ENCODE data around the gene RIMS1.

Gene RIMS1

GRCh38 chr6:72414657-72415056 is 528.3 kb downstream of the RIMS1 start:
- no peak overlapping the region for H3K27ac ChIP-seq

DNA sequence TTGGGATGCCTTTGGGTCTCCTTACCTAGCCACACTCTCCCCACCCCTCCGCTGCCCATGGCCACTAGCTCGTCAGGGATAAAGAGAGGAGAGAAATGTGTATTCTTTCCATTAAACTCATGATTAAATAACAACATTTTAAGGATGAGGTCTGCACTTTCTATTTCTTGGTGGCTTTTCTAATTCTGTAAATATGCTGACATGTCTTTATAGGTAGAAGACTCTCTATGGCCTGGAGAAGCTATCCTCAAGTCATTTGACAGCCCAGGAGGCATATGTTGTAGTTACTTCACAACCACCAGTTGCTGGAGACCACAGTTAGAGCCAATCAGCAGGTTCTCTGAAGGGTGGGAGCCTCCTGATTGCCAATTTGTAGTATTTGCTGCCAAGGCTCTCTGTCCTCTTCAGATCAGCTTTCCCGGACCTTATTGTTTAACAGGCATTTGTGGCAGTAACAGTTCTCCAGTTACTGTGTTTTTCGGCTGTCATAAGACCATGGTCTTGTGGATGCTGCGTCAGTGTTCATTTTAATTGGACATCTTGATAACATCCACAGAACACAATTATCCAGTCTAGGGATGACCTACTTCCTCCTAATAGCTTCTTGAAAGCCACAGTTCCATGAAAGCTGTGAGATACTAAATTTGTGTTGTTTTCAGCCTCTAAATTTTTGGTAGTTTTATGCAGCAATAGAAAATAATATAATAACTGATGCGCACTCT is 530.6 kb downstream of the RIMS1 start:
- TF ChIP-seq ZFX (IDR thresholded peaks at IDR 0.05; ENCODE audit: borderline replicate concordance), result no peak
- TF ChIP-seq, protein P1, sequence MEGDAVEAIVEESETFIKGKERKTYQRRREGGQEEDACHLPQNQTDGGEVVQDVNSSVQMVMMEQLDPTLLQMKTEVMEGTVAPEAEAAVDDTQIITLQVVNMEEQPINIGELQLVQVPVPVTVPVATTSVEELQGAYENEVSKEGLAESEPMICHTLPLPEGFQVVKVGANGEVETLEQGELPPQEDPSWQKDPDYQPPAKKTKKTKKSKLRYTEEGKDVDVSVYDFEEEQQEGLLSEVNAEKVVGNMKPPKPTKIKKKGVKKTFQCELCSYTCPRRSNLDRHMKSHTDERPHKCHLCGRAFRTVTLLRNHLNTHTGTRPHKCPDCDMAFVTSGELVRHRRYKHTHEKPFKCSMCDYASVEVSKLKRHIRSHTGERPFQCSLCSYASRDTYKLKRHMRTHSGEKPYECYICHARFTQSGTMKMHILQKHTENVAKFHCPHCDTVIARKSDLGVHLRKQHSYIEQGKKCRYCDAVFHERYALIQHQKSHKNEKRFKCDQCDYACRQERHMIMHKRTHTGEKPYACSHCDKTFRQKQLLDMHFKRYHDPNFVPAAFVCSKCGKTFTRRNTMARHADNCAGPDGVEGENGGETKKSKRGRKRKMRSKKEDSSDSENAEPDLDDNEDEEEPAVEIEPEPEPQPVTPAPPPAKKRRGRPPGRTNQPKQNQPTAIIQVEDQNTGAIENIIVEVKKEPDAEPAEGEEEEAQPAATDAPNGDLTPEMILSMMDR (IDR thresholded peaks at IDR 0.05), result no peak
- no peak overlapping the region for H3K27ac ChIP-seq

More at GRCh38 chr6:72414657-72415056, 528.3 kb downstream of the RIMS1 start:
- TF ChIP-seq, protein P1 (IDR thresholded peaks at IDR 0.05), result no peak
- no peak for TF ChIP-seq ZFX (IDR thresholded peaks at IDR 0.05; ENCODE audit: borderline replicate concordance)

- H3K27ac ChIP-seq, result no peak overlapping the region
- TF ChIP-seq, protein P1 (IDR thresholded peaks at IDR 0.05), result no peak
- no peak for TF ChIP-seq ZFX (IDR thresholded peaks at IDR 0.05; ENCODE audit: borderline replicate concordance)
Observed at GRCh38 chr6:72417759-72418158, 531.4 kb downstream of the RIMS1 start.

- no peak for TF ChIP-seq ZFX (IDR thresholded peaks at IDR 0.05; ENCODE audit: borderline replicate concordance)
- TF ChIP-seq, protein P1 (IDR thresholded peaks at IDR 0.05), result no peak
Observed at GRCh38 chr6:72418495-72418894, 532.1 kb downstream of the RIMS1 start.

GRCh38 chr6:72419966-72420365 is 533.6 kb downstream of the RIMS1 start:
- no peak overlapping the region for H3K27ac ChIP-seq
- TF ChIP-seq, protein P1 (IDR thresholded peaks at IDR 0.05), result no peak
- TF ChIP-seq ZFX (IDR thresholded peaks at IDR 0.05; ENCODE audit: borderline replicate concordance), result no peak

More at GRCh38 chr6:72418495-72418894, 532.1 kb downstream of the RIMS1 start:
- H3K27ac ChIP-seq, result no peak overlapping the region

GRCh38 chr6:72420409-72420808 is 534.1 kb downstream of the RIMS1 start:
- H3K27ac ChIP-seq, result no peak overlapping the region
- TF ChIP-seq, protein P1 (IDR thresholded peaks at IDR 0.05), result no peak
- no peak for TF ChIP-seq ZFX (IDR thresholded peaks at IDR 0.05; ENCODE audit: borderline replicate concordance)

DNA sequence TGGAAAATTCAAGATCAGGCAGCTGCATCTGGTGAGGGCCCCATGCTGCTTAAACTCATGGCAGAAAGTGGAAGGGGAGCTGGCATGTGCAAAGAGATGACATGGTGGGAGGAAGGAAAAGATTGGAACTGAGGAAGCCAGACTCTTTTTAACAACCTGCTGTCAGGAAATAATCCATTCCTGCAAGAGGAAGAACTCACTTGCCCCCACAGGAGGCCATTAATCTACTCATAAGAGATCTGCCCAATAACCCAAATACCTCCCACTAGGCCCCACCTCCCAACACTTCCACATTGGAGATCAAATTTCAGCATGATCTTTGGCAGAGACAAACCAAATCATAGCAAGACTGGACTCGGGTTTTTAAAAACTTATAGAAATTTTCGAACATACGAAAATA is 535.0 kb downstream of the RIMS1 start:
- TF ChIP-seq, protein P1 (IDR thresholded peaks at IDR 0.05), result no peak
- no peak for TF ChIP-seq ZFX (IDR thresholded peaks at IDR 0.05; ENCODE audit: borderline replicate concordance)
- H3K27ac ChIP-seq, result no peak overlapping the region
